CD4-positive, alpha-beta T cell treated with Interleukin-17A for 4 hours (primary cell): Measurements from ENCODE around the gene SPPL2C.

Experiments
- DNase-seq: peaks from one replicate; pipeline ENCODE4 v3.0.0-alpha.2; 2020; ENCODE audit warnings: mixed read lengths

Gene SPPL2C

GRCh38 chr17:45886852-45887251 is 42.2 kb downstream of the SPPL2C start:
- DNase-seq = no peak

- no peak for DNase-seq
These were observed 43.7 kb downstream of the SPPL2C start for GRCh38 chr17:45888392-45888791.

- no peak for DNase-seq
These were observed 44.9 kb downstream of the SPPL2C start for GRCh38 chr17:45889579-45889978.

GRCh38 chr17:45893725-45894021 is 49.0 kb downstream of the SPPL2C start:
- no peak for DNase-seq

GRCh38 chr17:45894022-45894784 is 49.5 kb downstream of the SPPL2C start, which contains the start of gene MAPT:
Gene MAPT (plus strand): TSS chr17:45894554. CDS start chr17:45962338, 67,784 bp downstream.
- peak; percentile 84 for DNase-seq

GRCh38 chr17:45895304-45895968 is 50.8 kb downstream of the SPPL2C start:
- peak; percentile 33 for DNase-seq

- DNase-seq = no peak
These were observed 51.5 kb downstream of the SPPL2C start for GRCh38 chr17:45895969-45896785.
